NAMALWA (cell line): Measurements from ENCODE around the gene ATP1A1.

ENCODE experiments used
- DNase-seq: peaks from one replicate; pipeline ENCODE4 v3.0.0-alpha.2; 2015; ENCODE audit warnings: low spot score

ATP1A1 gene

DNA sequence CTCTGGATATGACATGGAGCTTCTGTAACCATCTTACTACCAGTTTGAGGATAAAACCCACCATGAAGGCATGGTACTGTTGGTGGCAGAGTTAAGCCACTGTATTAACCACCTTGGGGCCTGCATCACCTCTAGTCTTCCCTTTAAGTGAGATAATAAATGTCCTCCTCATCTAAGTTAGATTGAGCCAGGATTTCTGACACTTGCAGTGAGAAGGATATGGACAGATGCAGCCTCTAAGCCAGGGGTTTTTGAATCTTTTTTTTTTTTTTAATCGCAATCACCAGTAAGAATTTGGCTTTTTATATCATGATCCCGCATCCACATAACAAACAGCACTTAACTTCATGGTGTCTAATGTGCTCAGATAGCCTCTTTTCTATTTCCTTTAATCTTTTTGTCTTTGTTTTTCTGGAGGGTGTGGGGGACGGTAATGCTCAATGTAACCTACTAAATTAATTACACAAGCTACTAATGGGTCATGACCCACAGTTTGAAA lies 42.2 kb downstream of the ATP1A1 start:
- DNase-seq = no peak

DNA sequence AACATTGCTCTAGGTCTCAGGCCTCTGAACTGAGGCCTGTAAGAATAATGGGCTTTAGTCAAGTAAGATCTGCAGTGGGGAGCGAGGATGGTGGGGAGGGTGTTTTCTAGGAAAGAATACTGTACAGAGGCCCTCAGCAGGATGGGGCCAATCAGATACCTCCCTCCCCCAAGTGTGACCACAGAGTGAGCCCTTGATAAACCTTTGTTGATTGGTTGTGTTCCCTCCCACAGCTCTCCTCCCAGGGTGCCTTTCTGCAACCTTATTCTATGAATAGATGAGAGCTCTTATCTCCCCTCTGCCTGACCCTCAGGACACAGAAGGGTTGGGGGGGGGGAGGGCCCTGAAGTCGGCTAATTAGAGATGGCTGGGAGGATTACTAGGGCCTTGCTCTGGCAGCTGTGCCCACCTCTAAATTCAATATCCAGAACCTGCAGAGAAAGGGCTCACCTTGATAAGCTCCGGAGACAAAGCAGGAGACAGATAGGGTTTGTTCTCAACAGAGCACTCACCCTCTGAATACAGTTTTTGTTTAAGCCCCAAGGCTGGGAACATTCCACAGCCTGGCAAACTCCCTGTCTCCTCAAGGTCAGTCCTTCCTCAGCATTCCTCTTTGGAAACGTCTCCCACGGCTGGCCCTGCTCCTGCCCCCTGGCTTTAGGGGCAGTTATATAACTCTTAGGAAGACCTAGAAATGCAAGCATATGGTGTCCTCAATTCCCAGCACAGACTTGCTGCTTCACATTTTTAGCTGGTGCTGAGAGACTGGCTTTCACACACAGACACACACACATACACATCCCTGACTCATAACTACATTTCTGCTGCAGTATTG lies 42.9 kb downstream of the ATP1A1 start:
- DNase-seq = no peak

DNA sequence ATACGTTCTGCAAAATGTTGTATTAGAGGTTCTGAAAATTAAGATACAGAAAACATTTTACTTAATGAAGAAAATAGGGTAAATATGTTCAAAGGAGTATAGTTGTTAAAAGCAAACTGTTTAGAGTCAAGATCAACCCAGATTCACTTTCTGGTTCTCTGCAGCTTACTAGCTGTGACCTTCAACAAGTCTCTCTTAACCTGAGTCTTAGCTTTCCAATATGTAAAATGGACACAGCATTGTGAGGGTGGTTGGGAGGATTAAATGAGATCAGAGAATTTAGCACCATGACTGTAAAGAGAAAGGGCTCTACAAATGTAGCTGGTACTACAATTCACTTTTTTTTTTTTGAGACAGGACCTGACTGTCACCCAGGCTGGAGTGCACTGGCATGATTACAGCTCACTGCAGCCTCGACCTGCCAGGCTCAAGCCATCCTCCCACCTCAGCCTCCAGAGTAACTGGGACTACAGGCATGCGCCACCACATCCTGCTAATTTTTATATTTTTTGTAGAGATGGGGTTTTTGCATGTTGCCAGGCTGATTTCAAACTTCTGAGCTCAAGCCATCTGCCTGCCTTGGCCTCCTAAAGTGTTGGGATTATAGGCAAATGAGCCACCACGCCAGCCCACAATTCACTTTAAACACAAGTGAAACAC lies 43.9 kb downstream of the ATP1A1 start:
- no peak for DNase-seq

DNA sequence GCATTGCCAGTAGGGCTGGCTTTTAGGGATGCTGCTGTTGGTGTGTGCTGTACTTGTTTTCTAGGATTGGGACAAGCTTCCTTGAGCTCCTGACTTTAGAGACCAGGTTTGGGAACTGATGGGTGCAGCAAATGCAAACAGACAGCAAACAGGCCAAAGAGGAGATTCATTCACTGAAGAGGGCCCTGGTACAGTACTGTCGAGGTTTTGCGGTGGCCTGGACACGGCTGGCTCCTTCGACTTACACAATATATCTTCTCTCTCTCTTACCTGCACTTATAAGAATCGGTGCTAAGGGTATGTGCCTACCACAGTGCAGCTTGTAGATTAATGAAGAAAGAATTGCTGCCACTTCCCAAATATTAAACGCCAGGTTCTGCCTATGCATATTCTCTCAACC lies 44.6 kb downstream of the ATP1A1 start:
- no peak for DNase-seq

DNA sequence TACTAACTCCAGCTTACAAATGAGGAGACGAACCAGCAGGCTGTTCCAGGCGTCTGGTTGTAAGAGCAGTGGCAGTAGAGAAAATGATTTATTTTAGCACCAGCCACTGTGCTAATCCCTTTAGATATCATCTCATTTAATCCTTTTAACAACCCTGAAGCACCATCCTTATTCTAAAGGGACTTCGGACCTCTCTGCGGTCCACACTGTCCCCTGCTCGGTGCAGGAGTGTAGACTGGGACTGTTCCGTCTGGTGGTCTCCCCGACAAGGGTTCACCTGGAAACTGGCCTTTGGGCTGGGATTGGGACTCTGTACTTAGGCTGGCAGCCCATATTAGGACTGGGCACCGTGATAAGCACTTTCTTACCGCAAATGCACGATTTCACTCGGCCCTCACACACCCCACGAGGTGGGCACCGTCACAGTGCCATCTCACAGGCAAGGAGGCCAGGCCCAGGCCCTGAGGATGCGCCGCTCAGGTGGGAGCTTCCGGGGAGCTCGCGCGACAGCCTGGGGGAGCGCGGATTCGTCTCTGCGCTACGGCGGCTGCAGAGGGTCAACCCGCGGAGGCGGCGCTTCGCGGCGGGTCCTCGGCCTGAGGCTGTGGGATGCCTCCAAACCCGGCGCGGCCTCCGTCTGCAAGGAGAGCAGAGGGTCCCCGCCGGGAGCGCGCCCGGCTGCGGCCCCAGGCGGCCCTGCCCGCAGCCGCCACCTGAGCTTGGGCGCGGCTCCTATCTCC lies 45.2 kb downstream of the ATP1A1 start:
- DNase-seq = peak; percentile 73

DNA sequence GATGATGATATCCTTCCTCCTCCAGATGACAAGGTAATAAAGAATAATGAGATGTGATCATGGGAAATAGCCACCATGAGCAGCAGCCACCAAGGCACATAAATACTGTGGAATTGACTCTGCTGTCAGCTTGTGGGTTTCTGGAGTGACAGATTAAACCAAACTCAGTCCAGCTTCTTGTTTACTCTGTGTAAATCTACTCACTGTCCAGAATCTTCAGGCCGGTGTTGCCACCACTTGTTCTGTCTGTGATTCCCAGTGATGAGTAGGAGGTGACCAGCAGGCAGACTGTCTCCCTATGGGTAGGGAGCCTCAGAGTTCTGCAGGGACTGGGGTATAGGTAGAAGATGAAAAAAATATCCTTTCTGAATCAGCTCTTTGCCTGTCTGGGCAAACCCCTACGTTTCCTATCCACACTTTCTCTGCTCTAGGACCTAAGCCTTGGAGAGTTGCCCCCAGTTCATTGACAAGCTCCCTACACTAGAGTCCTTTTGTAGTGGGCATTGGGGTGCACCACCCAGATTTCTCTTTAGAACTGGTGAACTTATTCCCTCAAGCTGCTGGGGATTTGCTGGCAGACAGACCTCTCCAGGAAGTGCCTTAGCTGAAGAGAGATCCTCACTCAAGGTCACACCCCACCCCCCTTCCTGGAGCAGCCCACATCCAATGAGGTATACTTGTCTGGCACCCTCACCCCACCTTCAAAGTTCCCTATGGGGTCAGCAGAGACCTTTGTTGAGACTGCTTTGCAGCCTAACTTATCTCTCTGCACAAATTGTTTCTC lies 47.6 kb downstream of the ATP1A1 start:
- no peak for DNase-seq

DNA sequence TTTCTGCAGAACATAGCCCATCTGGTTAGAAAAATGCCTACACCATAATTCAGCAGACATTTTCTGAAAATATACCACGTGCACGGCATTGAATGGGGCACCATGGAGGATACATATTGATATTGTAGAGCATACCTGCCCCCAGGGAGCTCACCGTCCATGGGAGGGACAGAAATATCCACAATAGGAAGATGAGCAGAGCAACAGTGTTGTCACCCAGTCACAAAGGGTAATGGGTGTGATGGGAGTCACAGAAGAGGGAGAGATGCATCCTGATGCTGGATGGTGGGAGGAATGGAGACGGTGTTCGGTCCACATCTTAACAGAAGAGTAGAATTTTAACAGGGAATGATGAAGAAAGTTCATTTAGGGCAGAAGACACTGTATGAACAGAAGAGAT lies 51.4 kb downstream of the ATP1A1 start:
- no peak for DNase-seq

DNA sequence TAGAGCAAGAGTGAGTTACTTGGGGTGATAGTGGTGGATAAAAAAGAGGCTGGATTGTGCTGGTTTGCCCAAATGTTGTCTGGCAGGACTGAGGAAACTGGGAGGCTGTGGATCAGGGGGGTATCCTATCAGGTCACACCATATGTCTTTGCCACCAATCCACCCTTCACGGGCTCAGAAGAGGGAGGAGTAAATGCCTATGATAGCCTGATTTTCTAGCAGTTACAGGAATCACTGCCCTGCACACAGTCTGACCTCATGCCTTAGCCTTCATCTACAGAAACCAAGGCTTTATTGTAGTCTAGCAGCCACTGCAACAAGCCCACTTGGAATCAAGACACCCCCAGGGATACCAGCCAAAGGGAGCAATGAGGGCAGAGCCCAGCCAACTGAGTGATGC lies 51.8 kb downstream of the ATP1A1 start:
- DNase-seq = no peak

DNA sequence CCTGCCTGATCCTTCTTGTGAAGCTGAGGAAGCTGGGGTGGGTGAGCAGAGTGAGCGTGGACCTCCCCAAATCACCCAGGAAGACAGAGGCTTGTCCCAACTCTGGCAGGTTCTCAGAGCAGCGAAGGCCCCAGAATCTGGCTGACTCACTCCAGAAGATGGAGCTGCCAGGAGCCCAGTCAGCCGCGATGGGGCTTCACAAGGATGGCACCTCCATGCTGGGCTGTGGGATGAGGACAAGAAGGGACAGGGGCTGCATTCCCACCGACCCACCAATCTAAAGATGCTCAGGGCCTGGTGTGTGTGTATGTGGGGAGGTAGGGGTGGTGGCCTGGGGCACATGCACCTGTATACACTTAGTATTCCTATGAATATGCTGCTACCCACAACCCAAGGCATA lies 52.9 kb downstream of the ATP1A1 start:
- no peak for DNase-seq

DNA sequence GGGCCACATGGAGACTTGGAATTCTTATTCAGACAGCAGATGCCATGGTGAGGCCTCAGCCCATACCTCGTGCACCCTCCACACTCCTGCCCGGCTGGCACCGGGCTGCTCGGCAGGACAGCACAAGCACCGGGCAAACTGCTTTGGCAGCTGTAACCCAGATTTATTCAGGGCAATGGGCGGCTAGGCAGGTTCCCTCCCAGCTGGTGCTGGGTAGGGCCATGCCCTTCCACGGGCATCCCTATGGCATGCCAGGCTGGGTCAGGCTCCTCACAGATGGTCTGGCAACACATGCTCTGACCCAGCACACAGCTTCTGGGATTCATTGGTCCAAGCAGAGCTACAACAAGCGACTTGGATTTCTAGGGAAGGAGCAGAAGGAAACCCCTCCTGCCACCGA lies 53.4 kb downstream of the ATP1A1 start:
- no peak for DNase-seq

DNA sequence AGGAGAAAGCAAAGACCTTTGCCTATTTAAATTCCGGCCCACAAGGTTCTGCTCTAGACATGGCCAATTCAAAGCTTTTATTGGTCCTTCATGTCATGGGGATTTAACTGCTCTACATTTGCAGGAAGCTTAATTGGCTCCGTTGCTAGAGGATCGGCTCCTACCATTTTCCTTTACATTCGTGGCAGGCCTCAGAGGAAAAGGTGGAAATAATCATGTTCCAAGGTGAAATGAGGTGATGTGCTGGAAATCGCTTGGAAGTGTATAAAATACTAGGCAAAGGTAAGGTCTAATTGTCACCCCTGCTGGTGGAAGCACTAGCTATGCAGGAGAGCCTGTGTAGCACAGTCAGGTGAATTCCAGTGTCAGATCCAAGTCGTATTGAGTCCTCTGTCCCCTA lies 55.5 kb downstream of the ATP1A1 start:
- no peak for DNase-seq

DNA sequence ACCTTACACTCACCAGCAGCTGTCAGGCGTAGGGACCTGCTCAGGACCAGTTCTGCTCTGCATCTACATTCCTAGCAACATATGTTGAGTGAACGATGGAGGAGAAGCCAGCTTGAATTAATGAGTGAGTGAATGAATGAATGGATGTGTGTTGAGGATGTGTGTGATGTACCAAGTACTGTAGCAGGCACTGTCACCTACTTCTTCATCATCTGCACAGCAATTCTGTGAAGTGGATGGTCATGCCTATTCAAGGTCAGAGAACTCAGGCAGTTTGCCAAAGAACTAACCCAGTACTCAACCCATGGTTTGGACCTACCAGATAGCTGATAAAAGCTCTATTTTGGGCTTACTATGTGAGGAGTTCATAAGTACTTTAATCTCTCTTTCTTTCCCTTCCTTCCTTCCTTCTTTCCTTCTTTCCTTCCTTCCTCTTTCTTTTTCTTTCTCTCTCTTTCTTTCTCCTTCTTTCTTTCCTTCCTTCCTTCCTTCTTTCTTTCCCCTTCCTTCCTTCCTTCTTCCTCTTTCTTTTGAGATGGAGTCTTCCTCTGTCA lies 56.9 kb downstream of the ATP1A1 start:
- DNase-seq = no peak

DNA sequence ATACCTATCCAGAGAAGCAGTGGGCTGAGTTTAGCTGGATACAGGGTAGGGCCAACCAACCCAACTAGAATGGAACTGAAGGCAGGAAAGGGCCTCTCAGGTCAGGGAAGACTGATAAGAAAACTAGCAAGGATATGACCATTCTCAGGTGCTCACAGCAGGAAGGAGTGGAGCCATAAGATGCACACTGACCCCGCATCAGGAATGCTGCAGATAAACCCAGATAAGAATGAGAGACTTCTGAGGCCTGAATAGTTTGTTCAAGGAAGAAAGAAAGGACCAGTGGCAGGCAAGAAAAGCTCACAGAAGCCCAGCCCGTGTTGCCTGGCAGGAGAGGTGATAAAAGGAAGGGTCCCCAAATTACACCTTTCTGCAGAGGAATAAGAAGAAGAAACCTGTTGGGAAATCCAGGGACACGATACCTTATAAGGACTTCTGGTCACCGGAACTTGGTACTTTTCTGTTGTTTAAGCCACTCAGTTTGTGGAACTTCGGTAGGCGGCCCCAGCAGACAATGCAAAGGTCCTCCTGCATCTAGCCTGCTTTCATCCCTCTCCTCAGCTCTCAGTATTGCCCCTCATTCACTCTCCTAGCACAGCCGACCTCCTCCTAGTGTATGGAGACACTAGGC lies 58.9 kb downstream of the ATP1A1 start:
- no peak for DNase-seq

DNA sequence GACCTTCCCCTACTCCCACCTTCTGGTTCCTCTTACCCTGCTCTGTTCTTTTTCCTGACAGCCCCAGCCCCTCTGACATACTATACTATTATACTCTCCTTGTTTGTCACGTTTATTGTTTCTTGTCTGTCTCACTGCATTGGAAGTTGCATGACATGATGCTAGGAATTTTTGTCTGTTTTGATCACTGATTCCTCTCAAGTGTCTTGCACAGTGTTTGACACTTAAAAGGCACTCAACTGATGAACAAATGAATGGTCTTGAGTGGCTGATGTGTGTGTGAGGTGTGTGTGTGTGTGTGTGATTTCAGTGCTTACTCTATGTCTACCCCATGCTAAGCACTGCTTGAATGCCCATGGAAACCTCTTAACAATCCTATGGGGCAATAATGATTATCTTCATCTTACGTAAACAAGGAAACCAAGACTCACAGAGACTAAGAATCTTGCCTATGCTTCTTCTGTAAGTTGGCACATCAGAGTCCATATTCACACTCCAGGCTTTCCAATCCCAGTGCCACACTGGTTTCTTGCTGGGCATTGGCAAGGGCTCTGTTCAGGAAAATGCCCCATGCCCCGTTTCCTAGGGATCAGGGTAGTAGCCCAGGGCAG lies 59.7 kb downstream of the ATP1A1 start:
- DNase-seq = no peak

DNA sequence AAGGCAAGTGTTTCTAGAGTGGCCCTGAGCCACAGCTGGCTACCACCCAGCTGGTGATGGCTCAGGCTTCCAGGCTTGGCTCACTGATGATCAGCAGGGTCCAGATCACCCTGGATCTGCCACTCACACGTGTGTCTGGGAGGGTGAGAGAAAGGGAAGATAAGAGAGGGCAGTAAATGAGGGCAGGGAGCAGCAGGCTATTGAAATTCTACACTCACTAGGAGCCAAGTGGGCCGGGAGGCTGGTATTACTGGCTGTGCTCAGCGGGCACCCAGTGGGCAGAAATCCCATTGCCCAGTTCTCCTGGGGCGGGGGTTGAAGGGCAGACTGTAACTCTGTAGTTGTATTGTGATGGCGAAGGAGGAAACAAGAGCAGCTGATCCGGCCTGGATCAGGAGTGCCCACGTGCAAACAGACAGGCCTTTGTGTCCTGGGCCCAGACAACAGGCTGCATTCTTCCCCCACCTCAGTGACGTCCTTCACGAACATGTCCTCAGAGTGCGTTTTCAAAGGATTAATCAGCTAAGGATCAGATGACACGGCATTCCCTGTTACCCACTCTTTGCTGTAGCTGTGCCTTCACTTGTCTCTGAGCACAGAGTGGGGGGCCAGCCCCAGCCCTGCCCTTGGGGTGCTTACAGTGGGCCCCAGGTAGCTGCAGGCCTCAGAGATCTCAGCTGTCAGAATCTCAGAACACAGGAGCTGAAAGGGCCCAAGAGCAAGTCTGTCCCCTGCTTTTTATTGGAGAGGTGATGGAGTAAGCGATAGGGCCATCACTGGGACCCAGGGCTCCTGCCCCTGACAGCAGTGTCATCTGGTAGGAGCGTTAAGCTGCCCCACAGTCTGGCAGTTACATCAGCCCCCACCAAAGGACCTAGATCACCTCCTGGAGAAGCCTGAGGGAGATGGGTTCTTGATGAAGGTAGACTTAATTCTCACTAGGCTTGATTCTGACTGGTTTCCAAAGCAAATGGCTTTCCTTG lies 60.5 kb downstream of the ATP1A1 start:
- no peak for DNase-seq

DNA sequence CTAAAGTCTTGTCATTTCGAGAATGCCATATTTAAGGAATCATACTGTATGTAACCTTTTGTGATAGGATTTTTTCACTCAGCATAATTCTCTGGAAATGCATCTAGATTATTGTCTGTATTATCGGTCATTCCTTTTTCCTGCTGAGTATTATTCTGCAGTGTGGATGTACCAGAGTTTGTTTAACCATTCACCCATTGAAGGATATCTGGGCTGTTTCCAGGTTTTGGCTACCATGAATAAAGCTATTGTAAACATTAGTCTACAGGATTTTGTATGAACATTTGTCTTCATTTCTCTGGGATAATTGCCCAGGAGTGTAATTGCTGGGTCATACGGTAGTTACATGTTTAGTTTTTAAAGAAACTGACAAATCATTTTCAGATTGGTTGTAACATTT lies 61.8 kb downstream of the ATP1A1 start:
- no peak for DNase-seq

DNA sequence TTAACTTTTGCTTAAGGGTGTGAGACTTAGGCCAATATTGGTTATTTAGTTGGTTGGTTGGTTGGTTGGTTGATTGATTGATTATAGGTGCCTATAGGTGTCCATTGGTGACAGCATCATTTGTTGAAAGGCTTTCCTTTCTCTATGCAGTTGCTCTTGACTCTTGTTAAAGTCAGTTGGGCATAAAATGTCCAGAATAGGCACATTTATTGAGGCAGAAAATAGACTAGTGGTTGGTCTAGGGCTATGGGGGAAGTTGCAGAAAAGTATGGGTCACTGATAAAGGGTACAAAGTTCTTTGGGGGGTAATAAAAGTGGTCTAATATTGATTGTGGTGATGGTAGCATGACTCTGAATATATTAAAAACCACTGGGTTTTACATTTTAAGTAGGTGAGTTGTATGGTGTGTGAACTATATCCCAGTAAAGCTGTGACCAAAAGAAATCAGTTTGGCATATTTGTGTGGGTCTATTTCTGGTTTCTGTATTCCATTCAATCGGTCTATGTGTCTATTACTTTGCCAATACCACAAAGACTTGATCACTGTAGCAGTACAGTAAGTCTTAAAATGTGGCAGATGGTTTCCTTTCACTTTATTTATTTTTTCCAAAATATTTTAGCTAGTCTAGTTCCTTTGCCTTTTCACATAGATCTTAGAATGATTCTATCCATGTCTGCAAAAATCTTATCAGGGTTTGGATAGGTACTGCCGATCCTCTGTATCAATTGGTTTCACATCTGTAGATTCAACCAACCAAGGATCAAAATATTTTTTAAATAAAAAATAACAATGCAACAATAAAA lies 63.0 kb downstream of the ATP1A1 start:
- DNase-seq = no peak

DNA sequence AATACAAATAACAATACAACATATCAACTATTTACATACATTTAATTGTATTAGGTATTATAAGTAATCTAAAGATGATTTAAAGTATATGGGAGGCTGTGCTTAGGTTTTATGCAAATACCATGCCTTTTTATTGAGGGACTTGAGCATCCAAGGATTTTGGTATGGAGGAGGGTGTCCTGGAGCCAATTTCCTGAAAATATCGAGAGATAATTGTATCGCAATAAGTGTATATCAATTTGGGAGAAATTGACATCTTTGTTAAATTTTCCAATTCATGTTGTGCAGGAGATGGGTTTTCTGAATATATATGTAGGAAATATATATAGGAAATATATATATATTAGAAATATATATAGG lies 63.5 kb downstream of the ATP1A1 start:
- no peak for DNase-seq

DNA sequence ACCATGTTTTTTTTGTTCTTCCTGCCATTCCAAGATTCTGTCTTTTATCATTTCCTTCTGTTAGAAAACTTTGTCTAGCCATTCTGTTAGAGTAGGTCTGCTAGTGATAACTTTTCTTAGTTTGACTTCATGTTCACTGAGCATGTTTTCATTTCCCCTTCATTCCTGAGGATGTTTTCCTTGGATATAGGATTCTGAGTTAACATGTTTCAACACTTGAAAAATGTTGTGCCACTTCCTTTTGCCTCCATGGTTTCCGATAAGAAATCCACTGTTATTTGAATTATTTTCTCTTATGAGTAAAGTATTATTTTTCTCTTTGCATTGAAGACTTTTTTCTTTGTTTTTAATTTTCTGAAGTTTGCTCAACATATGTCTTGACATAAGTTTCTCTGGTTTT lies 66.7 kb downstream of the ATP1A1 start:
- no peak for DNase-seq
